Neural cell (in vitro differentiated cells): ENCODE results near the gene PIEZO1.

Source experiments
- CTCF ChIP-seq: fragments of 450-650 bp; IDR thresholded peaks from 2 replicates; pipeline ENCODE4 v1.5.1; 2014; ENCODE audit warnings: antibody characterized with exemption, mild to moderate bottlenecking, moderate library complexity; ENCODE audit not compliant: poor library complexity, severe bottlenecking
- EP300 ChIP-seq: fragments of 450-650 bp; conservative IDR thresholded peaks from 2 replicates; pipeline ENCODE4 v1.6.1; 2014; ENCODE audit warnings: antibody characterized with exemption, mild to moderate bottlenecking, moderate library complexity; ENCODE audit not compliant: poor library complexity, severe bottlenecking
- EZH2 ChIP-seq: fragments of 200-600, 300-800 bp; shearing (Covaris generic), sonication (generic); IDR thresholded peaks from 2 replicates; pipeline ENCODE4 v1.6.1; 2014; ENCODE audit warnings: antibody characterized with exemption, low read length, borderline replicate concordance, mild to moderate bottlenecking; ENCODE audit not compliant: insufficient read depth, poor library complexity, severe bottlenecking
- MXI1 ChIP-seq: fragments of 450-650 bp; conservative IDR thresholded peaks from 2 replicates; pipeline ENCODE4 v1.6.1; 2014; ENCODE audit warnings: antibody characterized with exemption, mild to moderate bottlenecking; ENCODE audit not compliant: poor library complexity, severe bottlenecking
- SMC3 ChIP-seq: fragments of 450-650 bp; conservative IDR thresholded peaks from 2 replicates; pipeline ENCODE4 v1.6.1; 2014; ENCODE audit warnings: antibody characterized with exemption, mild to moderate bottlenecking, moderate library complexity; ENCODE audit not compliant: poor library complexity
- TAF1 ChIP-seq: IDR thresholded peaks from 2 replicates; pipeline ENCODE4 v1.6.1; 2012; ENCODE audit warnings: low read depth

- TF ChIP-seq MXI1 (no peak), EP300 (no peak), CTCF (no peak), EZH2 (no peak), SMC3 (no peak), TAF1 (no peak)
Measured at GRCh38 chr16:88762258-88762870, 22.7 kb downstream of the PIEZO1 start.
